ENCODE measurements around the gene DNM3. TPM values are rescaled to one million over a fixed set of nuclear protein-coding genes. Genes with fewer than 3 reads are reported as not detected.

The DNM3 gene
- total and polyA plus RNA-seq, 2 donors (not counting 3 experiments of a cell fraction or from before 2014, with no cell fraction given) = 1.4 to 2.5 TPM

GRCh38 chr1:172139196-172139595, 297.9 kb downstream of the DNM3 start:
- intact Hi-C loops (cut with micrococcal nuclease) = no loop called here
- DNase-seq (ENCODE audit: low read depth, low spot score) (no peak), FAIRE-seq (no peak)
- ChIA-PET CTCF (no interaction called here), POLR2A (no interaction called here)
- Histone ChIP-seq H3K27ac (ENCODE audit: insufficient read depth, low read depth, low read length) (no peak overlapping the region), H3K79me2 (ENCODE audit: control insufficient read depth, insufficient read depth, low read length) (peaks cover 5% of the 10 kb centered on the region), H3K9me3 (replicated peaks; ENCODE audit: control insufficient read depth, insufficient read depth, low read length) (no peaks in the 10 kb centered on the region), H3K36me3 (ENCODE audit: control insufficient read depth in 2 of 2, extremely low read depth in 1 of 2, insufficient read depth in 2 of 2, low read length in 2 of 2) (no peaks in the 10 kb centered on the region), H2AFZ (ENCODE audit: low read depth, low read length) (no peak overlapping the region), H4K20me1 (replicated peaks; ENCODE audit: control insufficient read depth, extremely low read depth, insufficient read depth, low read length) (no peaks in the 10 kb centered on the region), H3K9me1 (replicated peaks; ENCODE audit: control insufficient read depth, extremely low read depth, insufficient read depth, low read length) (no peaks in the 10 kb centered on the region), H3K9ac (replicated peaks; ENCODE audit: extremely low read depth, insufficient read depth, low read length) (no peak overlapping the region), H3K4me3 (replicated peaks in 1 of 3; ENCODE audit: insufficient read depth in 1 of 3, low read depth in 1 of 3, low read length in 3 of 3) (no peak overlapping the region), H3K27me3 (ENCODE audit: control insufficient read depth in 2 of 2, insufficient read depth in 2 of 2, low read length in 2 of 2) (no peaks in the 10 kb centered on the region), H3K4me1 (ENCODE audit: control insufficient read depth, extremely low read depth, insufficient read depth, low read length) (peaks cover 50% of the 10 kb centered on the region), H3K4me2 (ENCODE audit: insufficient read depth, low read length) (no peak overlapping the region)
- dilution Hi-C loops (cut with MboI; ENCODE audit: extremely low pct_ligation_motif_present, low sequenced_read_pairs) = no loop called here
- no peak for TF ChIP-seq MYC (IDR thresholded peaks at IDR 0.05; ENCODE audit: low read depth, low read length)
- no peak for TF ChIP-seq JUN (IDR thresholded peaks at IDR 0.05; ENCODE audit: borderline replicate concordance, insufficient read depth, insufficient read length, low read depth)
- no peak for TF ChIP-seq FOS (IDR thresholded peaks at IDR 0.05; ENCODE audit: borderline replicate concordance, insufficient read depth, low read length)
- TF ChIP-seq EZH2 (IDR thresholded peaks at IDR 0.05; ENCODE audit: borderline replicate concordance, low read depth, low read length, severe bottlenecking) = no peak
- no peak for TF ChIP-seq GATA2 (IDR thresholded peaks at IDR 0.05; ENCODE audit: insufficient read depth, insufficient read length, low read depth, low read length)
- TF ChIP-seq POLR2A (IDR thresholded peaks at IDR 0.05; ENCODE audit: low read depth, low read length) = no peak
- TF ChIP-seq MAX (IDR thresholded peaks at IDR 0.05; ENCODE audit: insufficient read depth, insufficient read length) = no peak
- TF ChIP-seq CTCF (IDR thresholded peaks at IDR 0.05; ENCODE audit: extremely low read depth in 1 of 2, insufficient read depth in 1 of 2, low read depth in 1 of 2, low read length in 2 of 2) = no peak
- no TSS peak for BruUV-seq (replicated peaks)
